ENCODE measurements around the gene CLSTN2.

CLSTN2 gene

GRCh38 chr3:140296796-140297352 is 361.9 kb downstream of the CLSTN2 start:
- DNase-seq, result no peak

GRCh38 chr3:140298043-140298442 is 363.1 kb downstream of the CLSTN2 start:
- DNase-seq, result no peak

DNA sequence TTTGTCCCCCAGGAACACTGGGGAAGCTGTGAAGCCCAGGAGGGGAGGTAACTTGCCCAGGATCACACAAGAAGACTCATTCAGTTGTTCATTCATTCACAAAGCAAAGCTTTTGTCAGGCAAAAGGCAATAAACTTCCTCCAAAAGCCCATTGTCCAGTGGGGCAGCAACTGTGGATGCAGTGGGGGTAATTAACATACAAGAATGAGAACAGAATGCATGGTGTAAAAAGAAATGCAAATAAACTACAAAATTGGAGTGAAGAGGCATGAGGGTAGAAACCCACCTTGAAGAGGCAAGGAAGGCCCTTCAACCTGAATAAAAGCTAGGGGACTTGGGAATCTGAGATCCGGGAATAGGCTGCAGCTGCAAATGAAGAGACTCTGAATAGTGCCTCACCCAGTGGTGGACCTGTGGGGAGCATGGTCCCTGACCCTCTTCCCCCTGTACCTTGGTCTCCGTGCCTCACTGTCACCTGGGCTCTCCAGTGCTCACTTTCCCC is 363.6 kb downstream of the CLSTN2 start:
- no peak for DNase-seq

GRCh38 chr3:140303875-140304274 is 368.9 kb downstream of the CLSTN2 start:
- no peak for DNase-seq

DNA sequence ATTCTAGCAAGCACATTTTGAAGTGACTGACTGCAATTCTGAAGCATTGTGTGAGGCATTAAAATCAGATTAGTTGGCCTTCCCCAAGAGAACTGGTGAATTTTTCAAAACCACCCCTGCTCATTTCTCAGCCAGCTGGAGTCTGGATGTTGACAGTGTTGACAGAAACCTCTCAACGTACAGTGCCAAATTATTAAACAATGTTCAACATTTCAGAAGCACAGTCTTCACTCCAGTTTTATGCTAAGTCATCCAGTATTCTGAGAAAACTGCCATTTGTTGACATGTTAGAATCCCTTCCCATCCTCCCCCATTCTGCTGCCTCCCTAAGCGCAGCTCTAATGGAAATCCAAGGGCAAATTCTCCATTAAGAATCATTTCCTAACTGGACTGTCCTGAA is 373.6 kb downstream of the CLSTN2 start:
- DNase-seq, result no peak

- no peak for DNase-seq
Measured at GRCh38 chr3:140311428-140311827, 376.4 kb downstream of the CLSTN2 start.

DNA sequence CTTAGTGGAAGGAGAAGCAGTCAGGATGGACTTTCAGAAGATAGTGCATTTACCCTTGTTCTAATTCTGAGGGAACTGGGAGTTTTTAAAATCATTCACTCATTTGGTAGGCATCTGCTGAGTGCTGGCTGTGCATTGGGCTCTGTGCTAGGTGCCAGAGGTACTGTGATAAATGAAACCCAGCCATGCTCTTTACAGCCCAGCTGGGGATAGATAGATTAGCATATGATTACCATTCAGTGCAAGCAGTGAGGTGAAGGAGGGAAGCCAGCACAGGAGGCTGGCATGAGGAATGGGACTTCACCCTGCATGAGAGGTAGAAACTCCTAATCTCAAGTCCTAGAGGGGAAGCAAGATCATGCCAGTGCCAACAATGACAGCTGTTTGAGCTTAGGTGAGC is 381.0 kb downstream of the CLSTN2 start:
- DNase-seq, result no peak

GRCh38 chr3:140316466-140316865 is 381.5 kb downstream of the CLSTN2 start:
- no peak for DNase-seq

DNA sequence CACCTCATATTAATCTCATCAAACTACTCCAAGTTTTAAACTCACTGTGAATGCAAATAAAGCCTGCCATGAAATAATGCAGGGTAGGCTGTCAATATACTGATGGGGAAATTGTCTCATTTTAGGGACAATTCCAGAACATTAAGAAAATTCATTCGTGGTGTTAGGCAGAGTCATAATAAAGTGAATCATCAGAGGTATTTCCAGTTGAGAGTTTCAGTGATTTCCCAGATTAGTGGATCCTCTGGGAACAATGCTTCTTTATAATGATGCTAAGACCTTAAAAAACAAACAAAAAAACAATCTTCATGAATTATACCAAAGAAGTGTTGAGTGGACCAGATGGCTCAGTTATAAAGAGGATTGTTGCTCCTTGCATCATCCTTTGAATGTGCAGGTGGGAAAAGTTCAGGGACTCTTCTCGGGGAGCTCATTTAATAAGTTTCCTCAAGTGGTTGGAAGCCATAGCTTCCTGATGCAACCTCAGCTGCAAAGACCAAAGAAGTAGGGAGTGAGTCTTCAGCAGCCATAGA is 381.9 kb downstream of the CLSTN2 start:
- no peak for DNase-seq

DNA sequence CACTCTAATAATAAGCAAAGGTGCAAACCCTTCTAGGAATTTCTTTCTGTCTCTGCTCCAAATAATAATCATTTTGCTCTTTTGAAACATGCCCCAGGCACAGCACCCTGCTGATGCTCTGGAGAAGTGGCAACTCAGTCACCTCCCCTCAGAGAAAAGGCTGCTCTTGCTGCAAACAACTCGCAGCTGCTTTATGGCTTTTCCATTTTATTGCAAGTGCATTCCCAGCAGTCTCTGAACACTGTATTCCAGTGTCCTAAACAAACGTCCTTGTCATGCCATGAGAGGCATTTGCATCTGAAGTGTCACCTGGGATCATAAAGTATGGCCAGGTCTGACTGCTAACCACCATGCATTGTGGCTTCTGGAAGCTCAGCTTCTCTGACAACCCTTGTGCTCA is 384.8 kb downstream of the CLSTN2 start:
- no peak for DNase-seq

DNA sequence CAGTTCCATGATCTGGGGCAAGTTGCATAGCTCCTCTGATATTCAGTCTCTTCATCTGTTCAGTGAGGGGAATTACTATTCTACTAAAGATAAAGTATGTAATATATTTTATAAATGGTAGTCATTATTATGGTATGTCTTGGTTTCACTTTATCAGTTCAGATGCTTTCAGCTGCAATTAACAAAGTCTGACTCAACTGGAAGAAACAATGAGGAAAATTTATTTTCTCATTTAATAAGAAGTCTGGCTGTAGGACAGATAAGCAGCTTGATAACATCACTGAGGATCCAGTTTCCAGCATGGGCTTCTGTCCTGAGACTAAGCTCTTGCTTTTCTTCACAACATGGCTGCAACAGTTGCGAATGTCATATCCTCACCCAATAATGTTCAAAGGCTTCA is 388.6 kb downstream of the CLSTN2 start:
- no peak for DNase-seq

- no peak for DNase-seq
Measured at GRCh38 chr3:140332131-140332530, 397.1 kb downstream of the CLSTN2 start.

GRCh38 chr3:140334132-140334929 is 399.3 kb downstream of the CLSTN2 start:
- no peak for DNase-seq

- DNase-seq, result no peak
Measured at GRCh38 chr3:140336465-140336864, 401.5 kb downstream of the CLSTN2 start.

DNA sequence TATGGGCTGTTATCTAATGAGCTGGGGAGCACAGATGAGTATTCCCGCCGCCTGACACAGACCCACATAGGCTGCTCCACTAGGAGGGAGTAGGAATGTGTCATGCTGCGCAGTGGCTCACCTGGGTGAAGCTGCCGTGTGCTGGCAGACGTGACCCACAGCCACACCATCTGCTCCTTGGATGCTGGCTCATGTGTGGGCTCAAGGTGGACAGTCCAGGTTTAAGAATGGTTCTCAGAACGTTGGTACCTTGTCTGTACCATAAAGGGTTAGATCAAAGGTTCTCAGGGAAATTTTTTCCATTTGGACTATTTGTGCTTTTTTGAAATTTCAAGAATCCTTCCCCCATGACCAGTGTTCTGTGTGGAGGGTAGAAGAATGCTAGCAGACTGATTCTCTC is 403.9 kb downstream of the CLSTN2 start:
- no peak for DNase-seq

DNA sequence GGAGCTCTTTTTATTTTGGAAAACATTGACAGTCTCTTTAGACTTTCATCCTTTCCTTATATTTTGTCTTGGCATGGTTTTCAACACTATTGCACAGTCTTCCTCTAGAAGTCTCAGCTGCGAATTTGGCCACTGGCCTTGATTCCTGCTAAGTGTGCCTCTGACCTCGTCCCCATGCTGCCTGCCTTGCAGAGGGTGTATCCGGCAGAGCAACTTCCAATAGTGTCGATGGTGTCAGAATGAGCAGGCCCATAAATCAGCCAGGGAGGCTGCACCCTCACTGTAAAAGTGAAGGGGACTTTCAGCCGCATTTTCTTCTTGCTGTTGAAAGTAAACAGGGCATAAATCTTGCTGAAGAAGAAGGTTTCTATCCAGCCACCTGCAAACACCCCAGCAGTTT is 406.2 kb downstream of the CLSTN2 start:
- DNase-seq, result no peak

DNA sequence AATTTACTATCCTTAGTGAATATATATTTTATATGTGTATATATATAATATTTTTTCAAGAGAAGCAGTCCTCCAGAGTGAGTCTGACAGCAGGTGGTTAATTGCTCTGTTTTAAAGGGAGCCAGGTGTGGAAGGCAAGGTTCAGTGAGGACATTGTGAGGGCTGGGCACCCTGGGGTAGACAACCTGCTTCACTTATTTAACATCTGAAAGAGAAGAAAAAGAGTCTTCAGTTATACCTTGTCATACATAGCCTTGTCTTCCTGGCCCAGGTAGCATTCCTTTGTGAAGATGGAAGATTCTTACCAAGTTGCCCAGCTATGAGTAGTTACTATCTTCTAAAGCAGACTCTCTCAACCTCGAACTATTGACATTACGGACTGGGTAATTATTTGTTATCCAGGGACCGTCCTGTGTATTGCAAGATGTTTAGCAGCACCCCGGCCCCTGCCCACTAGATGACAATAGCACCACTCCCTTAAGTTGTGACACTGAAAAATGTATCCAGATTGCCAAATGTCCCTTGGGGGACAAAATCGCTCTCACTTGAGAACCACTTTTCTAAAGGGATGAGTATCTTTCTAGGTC is 406.9 kb downstream of the CLSTN2 start:
- DNase-seq, result no peak

DNA sequence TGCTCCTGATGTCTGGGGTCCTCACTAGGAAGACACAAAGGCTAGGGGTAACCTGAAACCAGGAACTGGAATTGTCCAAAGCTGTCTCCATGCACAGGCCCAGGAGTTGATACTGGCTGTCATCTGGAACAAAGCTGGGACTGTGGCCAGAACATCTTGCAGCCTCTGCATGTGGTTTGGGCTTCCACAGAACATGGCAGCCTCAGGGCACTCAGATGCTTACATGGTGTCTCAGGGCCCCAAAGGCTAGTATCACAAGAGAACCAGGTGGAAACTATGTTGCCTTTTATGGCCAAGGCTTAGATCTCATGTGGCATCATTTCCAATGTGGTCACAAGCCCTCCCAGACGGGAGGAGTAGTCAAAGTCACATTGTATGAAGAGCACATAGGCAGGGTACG is 407.7 kb downstream of the CLSTN2 start:
- no peak for DNase-seq

GRCh38 chr3:140343211-140344081 is 408.5 kb downstream of the CLSTN2 start:
- no peak for DNase-seq

GRCh38 chr3:140344082-140344454 is 409.1 kb downstream of the CLSTN2 start:
- DNase-seq, result no peak

DNA sequence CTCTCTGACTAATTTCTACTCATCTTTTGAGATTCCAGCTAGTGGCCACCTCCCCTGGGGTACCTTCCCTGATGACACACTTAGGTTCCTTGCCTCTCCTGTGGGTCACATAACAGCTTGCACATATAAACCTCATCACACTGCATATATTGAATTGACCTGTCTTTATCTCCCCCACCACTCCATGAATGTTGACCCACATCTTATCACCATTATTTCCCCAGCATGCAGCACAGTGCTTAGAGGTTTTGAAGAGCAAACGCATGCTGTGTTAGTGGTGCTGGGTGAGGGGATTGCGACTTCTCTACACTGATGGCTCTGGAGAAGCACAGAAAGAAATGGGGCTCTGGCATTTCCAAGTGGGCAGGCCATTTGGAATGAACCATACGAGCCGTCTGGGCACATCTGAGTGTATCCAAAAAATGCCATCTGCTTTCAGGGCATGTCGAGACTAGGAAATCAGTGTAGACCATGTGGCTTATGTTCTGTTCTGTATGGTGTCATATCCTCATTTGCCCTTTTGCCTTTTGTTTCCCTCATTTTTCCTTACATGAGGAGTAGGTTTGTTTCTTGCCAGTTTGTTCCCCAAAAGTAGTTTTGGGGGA is 409.7 kb downstream of the CLSTN2 start:
- no peak for DNase-seq

GRCh38 chr3:140347151-140347550 is 412.2 kb downstream of the CLSTN2 start:
- DNase-seq, result no peak

GRCh38 chr3:140349938-140350337 is 415.0 kb downstream of the CLSTN2 start:
- DNase-seq, result no peak

All from AML-193 (cell line).